SK-N-SH (cell line): ENCODE results near the gene WASF3. TPM values are rescaled to one million over a fixed set of nuclear protein-coding genes. Genes with fewer than 3 reads are reported as not detected.

Source experiments
- CTCF ChIA-PET: fragments of 300-600, 350-600 bp; formaldehyde crosslinking; extraction: SDS; loops from one replicate; lab custom pipeline; 2021; lab: Yijun Ruan, JAX
- POLR2A ChIA-PET: fragments of 350-600 bp; sonication (Branson Sonifier 250); formaldehyde crosslinking; extraction: SDS; loops from one replicate; lab custom pipeline; 2020; ENCODE audit warnings: antibody characterized with exemption, inconsistent platforms; lab: Yijun Ruan, JAX
- DNase-seq: peaks from one replicate; pipeline ENCODE4 v3.0.0; 2012
- H2AFZ ChIP-seq: fragments of 200-600 bp; sonication (generic); 2 replicates; pipeline ENCODE4 v1.8.1; 2016; ENCODE audit warnings: antibody characterized with exemption, mild to moderate bottlenecking, low read depth
- H3F3A ChIP-seq: fragments of 200-600 bp; sonication (generic); replicated peaks from 2 replicates; pipeline ENCODE3; 2016; ENCODE audit warnings: antibody characterized with exemption, mild to moderate bottlenecking; ENCODE audit not compliant: insufficient read depth
- H3K27ac ChIP-seq, 2 experiments: fragments of 200-500 bp in 1 of 2; fragments of 200-600 bp in 1 of 2; sonication (Bioruptor generic) in 1 of 2; sonication (generic), shearing (Covaris generic) in 1 of 2; 2 replicates each; pipeline versions ENCODE4 v1.5.1 to v1.6.1; 2014 to 2016; ENCODE audit warnings: low read depth in 2 of 2, inconsistent platforms in 1 of 2, low read length in 1 of 2, mild to moderate bottlenecking in 1 of 2, mixed read lengths in 1 of 2
- H3K27me3 ChIP-seq: fragments of 200-600 bp; sonication (generic), shearing (Covaris generic); 2 replicates; pipeline ENCODE4 v1.6.1; 2016; ENCODE audit warnings: mixed run types; ENCODE audit not compliant: insufficient read depth
- H3K36me3 ChIP-seq, 2 experiments: fragments of 200-500 bp in 1 of 2; fragments of 200-600 bp in 1 of 2; sonication (Bioruptor generic) in 1 of 2; sonication (generic) in 1 of 2; replicated peaks in 1 of 2; 2 replicates each; pipeline versions ENCODE3 to v1.5.1; 2014 to 2016; ENCODE audit warnings: low read length in 1 of 2, mild to moderate bottlenecking in 1 of 2; ENCODE audit not compliant: insufficient read depth in 2 of 2, control insufficient read depth in 1 of 2
- H3K4me1 ChIP-seq, 2 experiments: fragments of 200-500 bp in 1 of 2; fragments of 200-600 bp in 1 of 2; sonication (Bioruptor generic) in 1 of 2; sonication (generic), shearing (Covaris generic) in 1 of 2; 2 replicates each; pipeline versions ENCODE4 v1.5.1 to v1.6.1; 2014 to 2016; ENCODE audit warnings: low read depth in 1 of 2, low read length in 1 of 2, mixed run types in 1 of 2; ENCODE audit not compliant: insufficient read depth in 2 of 2, control insufficient read depth in 1 of 2
- H3K4me2 ChIP-seq: fragments of 200-600 bp; sonication (generic), shearing (Covaris generic); 2 replicates; pipeline ENCODE4 v1.6.1; 2017; ENCODE audit warnings: mixed run types
- H3K4me3 ChIP-seq, 2 experiments: fragments of 200-500 bp in 1 of 2; fragments of 200-600 bp in 1 of 2; sonication (Bioruptor generic) in 1 of 2; sonication (generic), shearing (Covaris generic) in 1 of 2; 2 replicates each; pipeline versions ENCODE4 v1.5.1 to v1.8.1; 2014 to 2016; ENCODE audit warnings: low read depth in 2 of 2, inconsistent platforms in 1 of 2, low read length in 1 of 2, mild to moderate bottlenecking in 1 of 2, mixed read lengths in 1 of 2, moderate library complexity in 1 of 2
- H3K79me2 ChIP-seq: fragments of 200-600 bp; sonication (generic); 2 replicates; pipeline ENCODE4 v1.8.1; 2017; ENCODE audit warnings: mild to moderate bottlenecking; ENCODE audit not compliant: insufficient read depth
- H3K9ac ChIP-seq: fragments of 200-600 bp; sonication (generic); 2 replicates; pipeline ENCODE4 v1.6.1; 2017; ENCODE audit warnings: mixed run types
- H3K9me2 ChIP-seq: fragments of 200-600 bp; sonication (generic); 2 replicates; pipeline ENCODE4 v1.6.1; 2017; ENCODE audit warnings: mixed run types
- H3K9me3 ChIP-seq: fragments of 200-600 bp; sonication (generic); 2 replicates; pipeline ENCODE4 v1.6.1; 2017; ENCODE audit warnings: mixed run types, mild to moderate bottlenecking, moderate library complexity
- H4K20me1 ChIP-seq: fragments of 200-600 bp; sonication (generic); 2 replicates; pipeline ENCODE4 v1.6.1; 2017; ENCODE audit warnings: mild to moderate bottlenecking, mixed run types; ENCODE audit not compliant: insufficient read depth
- CHD2 ChIP-seq: fragments of 150-350 bp; IDR thresholded peaks from 2 replicates; pipeline ENCODE4 v1.6.1; 2018; ENCODE audit warnings: low read length; ENCODE audit not compliant: partially characterized antibody
- ELF1 ChIP-seq: IDR thresholded peaks from 2 replicates; pipeline ENCODE4 v1.4.0; 2012
- EZH2phosphoT487 ChIP-seq: fragments of 200-600 bp; sonication (generic); IDR thresholded peaks from 2 replicates; pipeline ENCODE4 v1.6.1; 2017; ENCODE audit warnings: low read depth, mixed run types, mild to moderate bottlenecking, antibody characterized with exemption, moderate library complexity, borderline replicate concordance
- FOSL2 ChIP-seq: IDR thresholded peaks from 2 replicates; pipeline ENCODE4 v1.4.0; 2012; ENCODE audit warnings: low read depth, mild to moderate bottlenecking, moderate library complexity, borderline replicate concordance
- FOXJ3 ChIP-seq: sonication (generic); formaldehyde crosslinking; IDR thresholded peaks from 2 replicates; pipeline ENCODE4 v1.5.1; 2020; ENCODE audit warnings: mild to moderate bottlenecking, missing genetic modification reagents
- GATA2 ChIP-seq: sonication (generic); formaldehyde crosslinking; IDR thresholded peaks from 2 replicates; pipeline ENCODE4 v1.5.0; 2020; ENCODE audit warnings: mild to moderate bottlenecking, missing genetic modification reagents
- MEF2A ChIP-seq: IDR thresholded peaks from 2 replicates; pipeline ENCODE4 v1.4.0; 2012; ENCODE audit warnings: low read depth, borderline replicate concordance
- MXI1 ChIP-seq: IDR thresholded peaks from 2 replicates; pipeline ENCODE4 v1.6.1; 2012; ENCODE audit warnings: mild to moderate bottlenecking, low read depth, low read length, improper control_type of control experiment
- NRF1 ChIP-seq: IDR thresholded peaks from 2 replicates; pipeline ENCODE4 v1.6.1; 2012; ENCODE audit warnings: low read depth, mild to moderate bottlenecking, low read length
- POLR2AphosphoS5 ChIP-seq: IDR thresholded peaks from 2 replicates; pipeline ENCODE4 v1.6.1; 2012; ENCODE audit warnings: low read depth, low read length
- RAD21 ChIP-seq: IDR thresholded peaks from 2 replicates; pipeline ENCODE4 v1.6.1; 2012; ENCODE audit warnings: mild to moderate bottlenecking, low read length
- RXRA ChIP-seq: IDR thresholded peaks from 2 replicates; pipeline ENCODE4 v1.4.0; 2012; ENCODE audit warnings: low read depth, mild to moderate bottlenecking, borderline replicate concordance
- SIN3A ChIP-seq: IDR thresholded peaks from 2 replicates; pipeline ENCODE4 v1.6.1; 2012; ENCODE audit warnings: low read depth, mild to moderate bottlenecking, low read length, moderate library complexity, borderline replicate concordance
- SMC3 ChIP-seq: IDR thresholded peaks from 2 replicates; pipeline ENCODE4 v1.6.1; 2012; ENCODE audit warnings: low read depth, low read length, improper control_type of control experiment
- TAF1 ChIP-seq: IDR thresholded peaks from 2 replicates; pipeline ENCODE4 v1.6.1; 2012; ENCODE audit warnings: low read depth, mild to moderate bottlenecking, low read length, moderate library complexity, borderline replicate concordance
- TCF12 ChIP-seq: IDR thresholded peaks from 2 replicates; pipeline ENCODE4 v1.4.0; 2012
- TEAD4 ChIP-seq: IDR thresholded peaks from 2 replicates; pipeline ENCODE4 v1.4.0; 2012; ENCODE audit warnings: mild to moderate bottlenecking, borderline replicate concordance; ENCODE audit not compliant: insufficient read depth
- USF1 ChIP-seq: IDR thresholded peaks from 2 replicates; pipeline ENCODE4 v1.4.0; 2012; ENCODE audit warnings: low read depth, borderline replicate concordance
- WGBS: methylation state at CpG from one replicate; pipeline ENCODE4 v1.1.6; 2017; ENCODE audit warnings: low lambda C conversion rate; 5-methylcytosine and 5-hydroxymethylcytosine counted together
- polyA plus RNA-seq, 3 experiments: library from polyadenylated mRNA; depleted of rRNA; stranded (reverse); fragments of >200 nt; gene quantifications; 2 replicates each; pipeline ENCODE4 v1.2.3, GENCODE V29; 2012
- TF ChIP-seq, protein P1 (sequence below): IDR thresholded peaks from 2 replicates; pipeline ENCODE4 v1.4.0; 2012; ENCODE audit warnings: low read depth
- TF ChIP-seq, protein P2 (sequence below): IDR thresholded peaks from 2 replicates; pipeline ENCODE4; 2012

The WASF3 gene
- polyA plus RNA-seq, 1 of the 3 experiments (the other 2 are of a cell fraction): 10.4 TPM

- H3K4me1 ChIP-seq: no peaks in the 10 kb centered on the region
- WGBS: 88% methylated on average over 5 of the region's 5 CpGs
- H3K79me2 ChIP-seq: no peaks in the 10 kb centered on the region
- H3K9ac ChIP-seq: no peak overlapping the region
- peaks cover 19% of the 10 kb centered on the region in 2 experiments for H3K36me3 ChIP-seq
- H3K4me2 ChIP-seq: no peak overlapping the region
- ChIA-PET CTCF (interaction anchor here (1.1 to 1.7 kb wide), 3 partner anchors 29 to 375 kb away, joined by 3 to 6 read pairs (median 3); no protein-coding TSS in a partner anchor), POLR2A (no interaction called here)
- no peaks in the 10 kb centered on the region for H3K9me2 ChIP-seq
- TF ChIP-seq, protein P1, sequence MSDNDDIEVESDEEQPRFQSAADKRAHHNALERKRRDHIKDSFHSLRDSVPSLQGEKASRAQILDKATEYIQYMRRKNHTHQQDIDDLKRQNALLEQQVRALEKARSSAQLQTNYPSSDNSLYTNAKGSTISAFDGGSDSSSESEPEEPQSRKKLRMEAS: no peak
- TF ChIP-seq MXI1 (no peak), FOSL2 (no peak), TCF12 (no peak), USF1 (no peak), RXRA (no peak), FOXJ3 (CRISPR knock-in tag) (no peak), EZH2phosphoT487 (no peak), NRF1 (no peak), SMC3 (no peak), TEAD4 (no peak), ELF1 (no peak), RAD21 (no peak), SIN3A (no peak), GATA2 (CRISPR knock-in tag) (no peak), TAF1 (no peak), MEF2A (no peak), CHD2 (no peak), POLR2AphosphoS5 (no peak)
- TF ChIP-seq, protein P2, sequence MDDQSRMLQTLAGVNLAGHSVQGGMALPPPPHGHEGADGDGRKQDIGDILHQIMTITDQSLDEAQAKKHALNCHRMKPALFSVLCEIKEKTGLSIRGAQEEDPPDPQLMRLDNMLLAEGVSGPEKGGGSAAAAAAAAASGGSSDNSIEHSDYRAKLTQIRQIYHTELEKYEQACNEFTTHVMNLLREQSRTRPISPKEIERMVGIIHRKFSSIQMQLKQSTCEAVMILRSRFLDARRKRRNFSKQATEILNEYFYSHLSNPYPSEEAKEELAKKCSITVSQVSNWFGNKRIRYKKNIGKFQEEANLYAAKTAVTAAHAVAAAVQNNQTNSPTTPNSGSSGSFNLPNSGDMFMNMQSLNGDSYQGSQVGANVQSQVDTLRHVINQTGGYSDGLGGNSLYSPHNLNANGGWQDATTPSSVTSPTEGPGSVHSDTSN: no peak
- H3K4me3 ChIP-seq: no peak overlapping the region
- H3F3A ChIP-seq: no peaks in the 10 kb centered on the region
- H3K27me3 ChIP-seq: no peaks in the 10 kb centered on the region
- H4K20me1 ChIP-seq: no peaks in the 10 kb centered on the region
- no peak overlapping the region for H3K27ac ChIP-seq
- H3K9me3 ChIP-seq: no peaks in the 10 kb centered on the region
- no peak for DNase-seq
- no peak overlapping the region for H2AFZ ChIP-seq
These were observed 111.1 kb downstream of the WASF3 start for GRCh38 chr13:26668357-26669146.
